Measurements from ENCODE around the gene GRID2IP. TPM values are rescaled to one million over a fixed set of nuclear protein-coding genes. Genes with fewer than 3 reads are reported as not detected.

Gene GRID2IP
- total and polyA plus RNA-seq, 2 of the 8 experiments (the other 6 are each of a cell fraction or from before 2014, with no cell fraction given): 0.80 to 1.3 TPM

GRCh38 chr7:6508950-6509349, 42.3 kb downstream of the GRID2IP start:
- no peak for DNase-seq (ENCODE audit: low read depth in 1 of 2, low spot score in 2 of 2)
- Histone ChIP-seq H4K91ac (replicated peaks; ENCODE audit: insufficient read length, low read length) (no peak overlapping the region), H3K4me1 (replicated peaks in 1 of 4; ENCODE audit: control insufficient read depth in 3 of 4, insufficient read depth in 4 of 4, low read length in 3 of 4) (peaks cover 0 to 5% (median 1%) of the 10 kb centered on the region in 4 experiments; a peak in 2 of 7 replicates), H3K4me2 (ENCODE audit: insufficient read depth in 1 of 2, low read depth in 2 of 2, low read length in 2 of 2) (no peak overlapping the region), H3K4ac (replicated peaks; ENCODE audit: insufficient read length, low read depth, low read length) (no peak overlapping the region), H4K20me1 (replicated peaks in 1 of 2; ENCODE audit: control insufficient read depth in 1 of 2, insufficient read depth in 2 of 2, low read length in 2 of 2) (no peaks in the 10 kb centered on the region), H2AFZ (ENCODE audit: low read length) (no peak overlapping the region), H3K56ac (replicated peaks; ENCODE audit: insufficient read length, low read depth, low read length) (no peak overlapping the region), H3K23ac (ENCODE audit: insufficient read length) (no peak overlapping the region), H4K8ac (ENCODE audit: extremely low read depth, insufficient read depth, low read length) (no peak overlapping the region), H3K27me3 (replicated peaks in 1 of 4; ENCODE audit: control insufficient read depth in 3 of 4, extremely low read depth in 1 of 4, insufficient read depth in 3 of 4, low read length in 3 of 4) (no peaks in the 10 kb centered on the region; a peak in 2 of 7 replicates), H2BK20ac (ENCODE audit: low read length) (no peak overlapping the region), H3K9me3 (ENCODE audit: insufficient read depth in 2 of 2, low read depth in 1 of 2, low read length in 1 of 2) (no peaks in the 10 kb centered on the region), H3K23me2 (ENCODE audit: low read depth, low read length) (peaks cover 4% of the 10 kb centered on the region; the same call in 1 of the 2 replicates), H2BK5ac (ENCODE audit: low read depth, low read length) (no peak overlapping the region), H3K4me3 (ENCODE audit: extremely low read depth in 1 of 4, insufficient read depth in 2 of 4, low read depth in 3 of 4, low read length in 4 of 4) (no peak overlapping the region), H3K9ac (replicated peaks in 1 of 4; ENCODE audit: extremely low read depth in 1 of 4, low read depth in 3 of 4, low read length in 3 of 4) (no peak overlapping the region), H3K14ac (ENCODE audit: insufficient read length) (no peak overlapping the region), H2BK120ac (replicated peaks; ENCODE audit: low read depth, low read length) (no peak overlapping the region), H2BK12ac (ENCODE audit: low read depth, low read length) (no peak overlapping the region), H3K79me1 (ENCODE audit: low read depth, low read length) (no peaks in the 10 kb centered on the region), H4K5ac (ENCODE audit: insufficient read length, low read depth, low read length) (no peak overlapping the region), H3K79me2 (ENCODE audit: control insufficient read depth in 1 of 2, insufficient read depth in 2 of 2, low read length in 2 of 2) (no peaks in the 10 kb centered on the region), H3K18ac (ENCODE audit: extremely low read depth, low read length) (no peak overlapping the region), H2BK15ac (ENCODE audit: low read length) (no peak overlapping the region), H3K27ac (ENCODE audit: low read depth, low read length) (no peak overlapping the region), H3K36me3 (ENCODE audit: control insufficient read depth in 2 of 4, insufficient read depth in 4 of 4, low read length in 3 of 4) (no peaks in the 10 kb centered on the region), H2AK5ac (ENCODE audit: low read depth, low read length) (no peak overlapping the region)
- WGBS, 2 experiments (ENCODE audit: extremely low coverage in 1 of 2, insufficient coverage in 1 of 2, insufficient read length in 1 of 2, insufficient replicate concordance in 2 of 2, low coverage in 1 of 2, low lambda C conversion rate in 2 of 2, missing lambda C conversion rate in 1 of 2): 96% methylated on average over 22 of the region's 24 CpGs; no CpG with 5 or more reads in 1 of the 2 experiments
- no peak for FAIRE-seq
- ChIA-PET POLR2A (ENCODE audit: partially characterized antibody) (no interaction called here), CTCF (ENCODE audit: partially characterized antibody) (interaction anchor here (1.4 kb wide), 1 partner anchor 66 kb away, joined by 4 read pairs; no protein-coding TSS in a partner anchor)
- TF ChIP-seq SUZ12 (IDR thresholded peaks at IDR 0.05; ENCODE audit: low read length): no peak
- TF ChIP-seq POU5F1 (IDR thresholded peaks at IDR 0.05; ENCODE audit: low read depth, low read length): no peak
